NCI-H1105 treated with DMSO at 0.1 percent for 48 hours (cell line): ENCODE results near the gene SMG6.
"Not testable (repeated sequence)": the region's sequence is repeated elsewhere in the genome, so short reads cannot be mapped to it uniquely, and the experiment has no call there.

Source experiments
- DNase-seq: peaks from one replicate; lab custom pipeline; 2025; lab: John Stamatoyannopoulos, UW

Gene SMG6

DNA sequence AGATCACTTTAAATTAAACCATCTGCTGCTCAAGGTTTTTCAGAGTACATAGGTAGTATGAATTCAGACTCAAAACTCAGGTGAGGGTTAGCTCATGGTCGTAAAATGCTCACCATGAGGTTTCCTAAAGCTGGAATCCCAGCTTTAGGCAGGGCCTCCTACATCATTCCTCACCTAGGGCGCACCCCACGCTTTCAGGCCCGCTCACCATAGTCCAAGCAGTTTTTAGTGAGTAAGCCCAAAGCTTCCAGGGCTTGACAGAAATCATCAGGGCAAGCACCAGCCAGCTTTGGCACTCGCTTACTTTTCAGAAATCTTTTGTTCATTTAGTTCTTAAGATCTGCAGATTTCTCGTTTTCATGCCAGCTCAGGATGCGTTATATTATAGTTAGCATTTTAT is 158.9 kb downstream of the SMG6 start:
- DNase-seq, result no peak

DNA sequence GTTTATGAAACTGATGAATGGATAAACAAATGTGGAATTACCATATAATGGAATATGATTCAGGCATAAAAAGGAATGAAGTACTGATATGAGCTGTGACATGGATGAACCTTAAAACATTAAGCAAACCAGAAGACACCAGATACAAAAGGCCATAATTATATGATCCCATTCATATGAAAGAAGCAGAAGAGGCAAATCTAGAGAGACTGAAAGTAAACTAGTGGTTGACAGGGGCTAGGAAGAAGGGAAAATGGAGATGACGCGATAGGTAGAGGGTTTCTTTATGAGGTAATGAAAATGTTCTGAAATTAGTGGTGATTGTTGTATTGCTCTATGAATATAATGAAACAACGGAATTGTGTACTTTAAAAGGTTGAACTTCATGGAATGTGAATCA is 160.3 kb downstream of the SMG6 start:
- DNase-seq, result no peak

DNA sequence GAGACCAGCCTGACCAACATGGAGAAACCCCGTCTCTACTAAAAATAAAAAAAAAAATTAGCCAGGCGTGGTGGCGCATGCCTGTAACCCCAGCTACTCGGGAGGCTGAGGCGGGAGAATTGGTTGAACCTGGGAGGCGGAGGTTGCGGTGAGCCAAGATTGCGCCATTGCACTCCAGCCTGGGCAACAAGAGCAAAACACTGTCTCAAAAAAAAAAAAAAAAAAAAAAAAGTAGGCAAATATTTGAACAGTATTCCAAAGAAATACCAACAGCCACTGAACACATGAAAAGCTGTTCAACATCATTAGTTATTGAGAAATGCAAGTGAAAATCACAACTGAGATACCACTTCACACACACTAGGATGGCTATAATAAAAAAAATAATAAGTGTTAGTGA is 160.9 kb downstream of the SMG6 start:
- not testable (repeated sequence) for DNase-seq

GRCh38 chr17:2140683-2141082 is 162.9 kb downstream of the SMG6 start:
- DNase-seq, result no peak

DNA sequence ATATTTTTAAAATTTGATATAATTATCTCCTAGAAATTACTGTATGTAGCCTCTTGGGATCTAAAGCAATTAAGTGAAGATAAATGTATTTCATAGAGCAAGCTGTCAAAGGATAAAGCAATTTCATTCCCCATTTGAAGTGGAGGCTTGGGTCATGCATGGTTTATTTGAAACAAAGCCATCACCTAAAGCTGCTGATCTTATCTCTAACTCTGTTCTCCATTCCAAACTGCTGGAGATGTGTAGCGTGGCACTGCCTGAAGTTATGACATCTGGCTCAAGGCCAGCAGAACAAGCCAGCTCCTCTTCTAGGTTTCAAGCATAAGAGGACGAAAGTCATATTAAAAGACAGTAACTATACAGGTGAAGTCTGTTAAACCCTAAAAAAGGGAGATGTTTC is 164.8 kb downstream of the SMG6 start:
- peak; percentile 91 for DNase-seq

DNA sequence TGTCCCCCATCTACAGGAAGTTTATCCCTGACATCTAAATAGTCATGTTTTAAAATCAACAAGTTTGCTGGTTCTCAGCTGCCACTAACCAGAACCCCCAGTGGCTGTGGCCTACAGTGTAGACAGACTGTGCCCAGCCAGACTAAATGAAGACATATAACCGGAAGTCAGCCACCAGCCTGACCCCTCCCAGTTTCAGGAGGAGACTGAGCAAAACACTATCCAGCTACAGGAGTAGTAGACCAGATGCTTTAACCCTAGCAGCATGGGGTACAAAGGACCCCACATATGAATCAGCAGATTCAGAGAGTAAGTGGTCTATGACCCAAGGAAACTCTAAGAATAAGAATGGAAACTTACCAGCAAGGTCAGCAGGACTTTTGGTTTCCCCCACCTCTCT is 165.3 kb downstream of the SMG6 start:
- no peak for DNase-seq

- no peak for DNase-seq
Observed at GRCh38 chr17:2137342-2138098, 166.1 kb downstream of the SMG6 start.

DNA sequence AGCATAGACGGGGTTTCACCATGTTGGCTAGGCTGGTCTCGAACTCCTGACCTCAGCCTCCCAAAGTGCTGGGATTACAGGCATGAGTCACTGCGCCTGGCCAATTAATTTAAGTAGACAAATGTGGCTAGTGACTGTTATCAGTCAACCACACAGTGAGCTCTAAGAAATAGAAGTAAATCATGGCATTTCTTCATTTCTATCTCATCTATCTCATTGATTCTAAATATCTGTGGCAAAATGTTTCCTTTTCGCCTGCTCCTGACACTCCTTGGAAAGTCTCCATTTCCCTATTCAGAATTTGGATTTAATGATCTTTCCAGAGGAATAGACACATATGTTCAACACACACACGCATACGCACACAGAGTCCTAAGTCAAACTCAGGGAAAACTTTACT is 167.3 kb downstream of the SMG6 start:
- no peak for DNase-seq

DNA sequence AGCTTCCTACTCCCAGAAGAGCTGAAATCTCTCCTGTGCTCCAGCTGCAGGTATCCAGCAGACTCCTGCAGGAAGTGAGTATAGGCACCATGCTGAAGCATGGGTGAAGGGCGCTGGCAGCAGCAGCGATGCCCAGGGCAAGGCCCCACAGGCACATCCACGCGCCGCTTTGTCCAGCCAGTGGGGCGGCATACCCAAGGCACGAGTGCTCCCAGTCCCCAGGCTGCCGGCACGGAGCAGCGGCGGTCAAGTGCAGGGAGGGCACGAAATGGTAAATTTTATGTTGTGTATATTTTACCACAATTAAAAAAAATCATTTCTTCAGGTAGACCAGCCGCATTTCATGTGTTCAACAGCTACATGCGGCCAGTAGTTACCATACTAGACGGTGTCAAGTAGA is 175.6 kb downstream of the SMG6 start:
- no peak for DNase-seq

- DNase-seq, result no peak
Observed at GRCh38 chr17:2125013-2125535, 178.5 kb downstream of the SMG6 start.

GRCh38 chr17:2124391-2124790 is 179.2 kb downstream of the SMG6 start:
- DNase-seq, result no peak

DNA sequence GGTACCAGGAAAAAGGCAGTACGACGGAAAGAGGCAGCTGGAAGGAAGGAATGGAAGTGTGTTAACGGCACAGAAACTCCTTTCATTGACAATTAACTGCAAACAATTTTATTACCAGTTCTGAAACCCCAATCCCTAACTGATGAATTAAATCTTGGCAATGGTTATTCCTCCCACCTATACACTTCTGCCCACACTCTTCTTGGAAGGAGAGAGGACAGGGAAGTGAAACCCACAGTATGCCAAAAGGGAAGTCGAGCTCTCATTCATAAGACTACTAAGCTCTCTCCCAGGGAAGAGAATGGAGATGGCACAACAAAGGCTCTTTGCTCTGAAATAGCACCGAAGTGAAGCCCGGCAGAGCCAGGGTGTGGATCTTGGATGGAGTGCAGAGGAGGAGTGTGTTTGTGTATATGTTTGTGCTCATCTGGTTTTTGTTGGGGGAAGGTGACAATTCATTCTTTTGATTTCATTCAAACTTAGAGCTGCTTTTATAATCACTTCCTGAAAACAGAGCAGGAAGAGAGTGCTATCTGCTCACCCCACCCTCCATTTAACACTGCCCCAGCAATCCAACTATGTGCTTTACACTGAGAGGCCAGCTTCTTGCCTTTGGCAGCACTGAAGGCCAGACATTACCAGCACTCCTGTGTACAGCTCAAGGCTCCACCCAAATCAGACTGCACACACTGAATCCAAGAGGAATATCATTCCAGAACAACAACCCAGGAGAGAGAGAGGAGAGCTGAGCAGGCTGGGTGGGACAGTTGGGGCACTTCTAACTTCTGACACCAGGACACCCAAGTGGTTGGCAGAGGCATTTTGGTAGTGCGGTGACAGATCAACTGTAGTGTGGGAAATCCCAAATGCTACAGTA is 180.0 kb downstream of the SMG6 start:
- DNase-seq, result no peak

- DNase-seq, result no peak
Observed at GRCh38 chr17:2122641-2123302, 180.8 kb downstream of the SMG6 start.

GRCh38 chr17:2120586-2121335 is 182.8 kb downstream of the SMG6 start:
- DNase-seq, result no peak

DNA sequence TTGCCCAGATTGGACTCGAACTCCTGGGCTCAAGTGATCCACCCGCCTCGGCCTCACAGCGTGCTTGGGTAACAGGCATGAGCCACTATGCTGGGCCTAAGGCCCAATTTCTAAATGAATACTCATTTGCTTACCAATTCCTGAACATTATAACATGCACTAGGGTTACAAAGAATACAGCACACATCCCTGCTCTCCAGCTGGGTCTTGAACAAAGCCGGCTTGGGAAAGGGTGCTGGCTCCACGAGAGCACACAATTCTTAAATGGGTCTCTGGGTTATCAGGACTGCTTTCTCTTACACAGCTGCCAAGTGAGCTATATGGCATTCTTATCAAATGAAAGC is 190.3 kb downstream of the SMG6 start:
- DNase-seq, result no peak

- no peak for DNase-seq
Observed at GRCh38 chr17:2111691-2112090, 191.9 kb downstream of the SMG6 start.

DNA sequence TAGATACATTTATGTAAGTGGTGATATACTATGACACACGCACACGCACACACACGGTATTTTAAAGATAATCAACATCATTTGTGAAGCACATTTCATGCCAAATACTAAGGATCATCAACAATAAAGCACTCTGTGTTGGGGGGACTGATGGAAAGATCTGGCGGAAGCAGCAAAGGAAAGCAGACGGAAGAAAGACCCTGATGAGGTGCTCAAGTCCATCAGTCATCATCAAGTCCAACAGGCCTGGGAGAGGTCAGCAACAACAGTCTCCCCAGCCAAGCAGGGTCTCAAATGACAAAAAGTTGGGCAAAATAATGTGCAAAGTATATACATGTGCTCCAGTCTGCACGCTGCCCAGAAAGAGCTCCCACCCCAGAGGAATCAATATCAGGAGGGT is 193.1 kb downstream of the SMG6 start:
- no peak for DNase-seq

- DNase-seq, result no peak
Observed at GRCh38 chr17:2108170-2108569, 195.4 kb downstream of the SMG6 start.

GRCh38 chr17:2107506-2107905 is 196.1 kb downstream of the SMG6 start:
- no peak for DNase-seq

DNA sequence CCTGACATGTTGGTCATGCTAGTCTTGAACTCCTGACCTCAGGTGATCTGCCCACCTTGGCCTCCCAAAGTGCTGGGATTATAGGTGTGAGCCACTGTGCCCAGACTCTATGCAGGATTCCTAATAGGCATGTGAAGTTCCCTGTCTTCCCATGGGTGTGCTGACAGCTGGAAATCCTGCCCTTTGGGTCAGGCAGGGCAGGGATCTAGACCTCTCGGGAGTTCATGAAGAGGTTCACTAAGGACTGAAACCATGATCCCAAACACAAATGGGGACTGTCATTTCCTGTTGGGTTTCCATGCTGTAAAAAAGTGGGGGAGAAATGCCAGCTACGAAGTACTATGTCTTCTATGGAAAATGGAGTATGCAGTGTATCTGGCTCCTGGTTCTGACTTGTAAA is 196.5 kb downstream of the SMG6 start:
- no peak for DNase-seq

- DNase-seq, result no peak
Observed at GRCh38 chr17:2106308-2106955, 197.2 kb downstream of the SMG6 start.

DNA sequence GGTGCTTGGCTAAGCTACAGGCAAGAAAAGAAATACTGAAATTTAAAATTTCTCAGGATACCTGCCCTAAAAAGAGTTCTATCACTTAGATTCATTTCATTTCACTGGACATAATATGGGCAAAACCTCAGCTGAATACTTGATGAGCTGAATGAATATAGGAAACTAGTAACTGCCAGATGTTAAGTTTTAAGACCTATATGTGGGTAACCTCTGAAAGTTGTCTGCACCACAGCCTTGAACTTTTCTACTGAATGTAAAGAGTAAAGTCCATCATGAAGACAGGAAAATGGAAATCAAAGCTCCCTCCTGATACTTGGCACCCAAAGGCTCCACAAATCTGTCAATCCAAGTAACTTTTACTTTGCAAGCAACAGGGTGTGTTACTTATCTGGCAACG is 197.9 kb downstream of the SMG6 start:
- no peak for DNase-seq
